KG1 (cell line): ENCODE results near the gene BMF.
A peak's percentile ranks its signal among the peaks of the same experiment; 100 is the strongest.
"Not testable (repeated sequence)": the region's sequence is repeated elsewhere in the genome, so short reads cannot be mapped to it uniquely, and the experiment has no call there.

Experiments used
- DNase-seq: peaks from one replicate; lab custom pipeline; 2025; lab: John Stamatoyannopoulos, UW

The BMF gene

DNA sequence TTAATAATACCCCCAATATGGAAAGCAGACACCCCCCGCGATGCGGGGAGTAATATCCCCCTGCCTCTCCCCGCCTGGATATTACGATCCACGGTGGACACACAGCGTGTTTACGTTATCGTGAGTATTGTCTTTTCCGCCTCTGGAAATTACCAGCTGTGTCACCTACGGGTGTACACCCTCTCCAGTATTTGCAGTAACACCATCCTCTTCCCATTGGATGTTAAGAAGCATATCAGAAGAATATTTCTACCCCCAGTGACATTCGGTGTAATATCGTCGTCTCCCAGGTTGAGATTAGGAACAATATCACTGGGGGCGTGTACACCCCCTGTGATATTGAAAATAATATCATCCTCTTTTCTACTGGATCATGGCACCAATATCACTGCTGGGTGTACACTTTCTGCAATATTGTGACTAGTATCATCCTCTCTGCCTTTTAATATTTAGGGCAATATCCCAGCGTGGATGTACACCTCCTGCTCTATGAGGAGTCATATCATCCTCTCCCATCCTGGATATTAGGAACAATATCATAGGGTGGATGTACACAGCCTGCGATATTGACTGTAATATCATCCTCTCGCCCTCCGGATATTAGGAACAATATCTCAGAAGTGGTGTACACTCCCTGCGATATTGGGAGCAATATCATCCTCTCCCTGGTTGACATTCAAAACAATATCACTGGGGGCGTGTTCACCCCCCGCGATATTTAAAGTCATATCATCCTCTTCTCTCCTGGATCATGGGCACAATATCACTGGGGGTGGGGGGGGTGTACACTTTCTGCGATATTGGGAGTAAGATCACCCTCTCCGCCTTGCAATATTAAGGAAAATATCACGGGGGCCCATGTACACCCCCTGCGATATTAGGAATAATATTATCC is 20.3 kb upstream of the BMF start:
- DNase-seq: no peak

DNA sequence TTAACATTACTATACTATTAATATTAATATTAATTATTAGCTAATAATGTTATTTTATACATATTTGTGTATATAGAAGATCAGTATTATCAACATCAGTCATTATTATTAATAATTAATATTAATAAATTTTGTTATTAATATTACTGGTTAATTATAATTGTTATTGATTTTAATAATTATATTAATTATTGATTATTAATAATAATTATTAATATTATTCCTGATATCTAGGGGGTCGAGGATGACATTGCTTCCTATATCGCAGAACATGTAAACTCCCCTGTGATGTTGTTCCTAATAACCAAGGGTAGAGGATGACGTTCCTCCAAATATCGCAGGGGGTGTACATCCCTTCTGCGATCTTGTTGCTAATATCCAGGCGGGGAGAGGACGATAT is 17.3 kb upstream of the BMF start:
- no peak for DNase-seq

DNA sequence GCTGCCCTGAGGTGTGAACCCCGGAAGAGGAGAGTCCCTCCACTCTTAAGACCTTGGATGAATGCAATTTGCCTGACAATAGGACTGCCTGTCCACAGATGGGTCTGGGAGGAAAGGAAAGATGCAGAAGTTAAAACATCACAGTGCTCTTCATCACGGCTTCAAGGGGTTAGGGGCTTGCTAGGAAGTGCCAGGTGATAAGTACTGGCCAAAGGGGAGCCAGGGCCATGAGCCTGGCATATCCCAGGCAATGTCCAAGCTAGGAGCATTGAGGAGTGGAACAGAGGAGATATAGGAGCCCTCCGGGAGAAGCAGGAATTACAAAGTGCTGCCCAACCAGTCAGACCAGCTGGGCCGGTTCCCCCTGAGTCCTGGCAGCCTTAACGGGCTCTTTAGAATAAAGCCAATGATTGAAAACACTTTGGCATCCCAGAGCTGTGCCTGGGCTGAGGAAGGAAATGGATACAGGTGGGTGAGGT is 16.2 kb upstream of the BMF start:
- not testable (repeated sequence) for DNase-seq

DNA sequence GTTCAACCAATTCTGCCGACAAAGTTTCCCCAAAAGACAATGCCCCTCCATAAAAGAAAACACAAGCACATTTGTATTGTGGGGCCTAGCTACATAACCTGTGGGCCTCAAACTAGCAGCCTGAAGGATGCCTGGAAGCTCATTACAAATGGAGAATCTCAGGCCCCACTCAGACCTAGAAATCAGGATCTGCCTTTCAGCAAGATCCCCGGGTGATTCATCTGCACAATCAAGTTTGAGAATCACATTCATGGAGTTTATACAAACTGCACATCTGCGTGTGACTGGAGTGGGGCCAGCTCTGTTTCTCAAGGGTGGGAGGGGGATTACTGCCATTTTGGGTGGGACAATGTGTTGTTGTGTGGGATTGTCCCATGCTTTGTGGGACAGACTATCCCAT is 15.7 kb upstream of the BMF start:
- not testable (repeated sequence) for DNase-seq

DNA sequence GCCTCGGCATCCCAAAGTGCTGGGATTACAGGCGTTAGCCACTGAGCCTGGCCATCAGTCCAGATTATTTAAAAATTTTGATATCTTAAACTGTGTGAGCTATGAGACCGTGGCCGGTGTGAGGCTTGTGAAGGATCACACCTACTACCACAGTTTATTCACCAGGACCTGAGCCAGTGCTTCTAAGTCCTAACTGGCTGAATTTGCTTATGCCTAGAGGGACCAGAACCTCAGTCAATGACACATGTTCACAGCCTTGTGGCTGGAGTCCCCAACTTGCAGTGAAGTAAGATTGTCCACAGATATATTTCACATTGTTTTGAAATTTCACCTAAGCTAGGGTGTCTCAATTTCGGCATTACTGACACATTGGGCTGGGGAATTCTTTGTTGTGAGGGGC is 15.2 kb upstream of the BMF start:
- DNase-seq: not testable (repeated sequence)

DNA sequence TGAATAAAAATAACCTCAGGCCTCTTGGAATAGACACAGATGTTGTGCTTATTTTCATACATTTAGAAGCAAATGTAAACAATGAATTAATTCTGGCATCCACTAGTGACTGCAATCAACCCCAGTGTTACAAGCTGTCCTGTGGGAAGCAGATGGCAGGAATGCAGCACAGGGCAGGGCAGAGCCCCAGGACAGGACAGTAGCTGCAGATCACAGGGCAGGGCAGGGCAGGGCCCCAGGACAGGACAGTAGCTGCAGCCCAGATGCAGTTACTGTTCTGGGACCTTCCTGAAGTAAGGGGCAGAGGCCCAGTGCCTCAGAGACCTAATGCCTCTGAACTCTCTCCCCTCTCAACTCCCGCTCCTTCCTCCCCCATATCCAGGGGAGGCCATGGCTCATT is 14.3 kb upstream of the BMF start:
- not testable (repeated sequence) for DNase-seq

DNA sequence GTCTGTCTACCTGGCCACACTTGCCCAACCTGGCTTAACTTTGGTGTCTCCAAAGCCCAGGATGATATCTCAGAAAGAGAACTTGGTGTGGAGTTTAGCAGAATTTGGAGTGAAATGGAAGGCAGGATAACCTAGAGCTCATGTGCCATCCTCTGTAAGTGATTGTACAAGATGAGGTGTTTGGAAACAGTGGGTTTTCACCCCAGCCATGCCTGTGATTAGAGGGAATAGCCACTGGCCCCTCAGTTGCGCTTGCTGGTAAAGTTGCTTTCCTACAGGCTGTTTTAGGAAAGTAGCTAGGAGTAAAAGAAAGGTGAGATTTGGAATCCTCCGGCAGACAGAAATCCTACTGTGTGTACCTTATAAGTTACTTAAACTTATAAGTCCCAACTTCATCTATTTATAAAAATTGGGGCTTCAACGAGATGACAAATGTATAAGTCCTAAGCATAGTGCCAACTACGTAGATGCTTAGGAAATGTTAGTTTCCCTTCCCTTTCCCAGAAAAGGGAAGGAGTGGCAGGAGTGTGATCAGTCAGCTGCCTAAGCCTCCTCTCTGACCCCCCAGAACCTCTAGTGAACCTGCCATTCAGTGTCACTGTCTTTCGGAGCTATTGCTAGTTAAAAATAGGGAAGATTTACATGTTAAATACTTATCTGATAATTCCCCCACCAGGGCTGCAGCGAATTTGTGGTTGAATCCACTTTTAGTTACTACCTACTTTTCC is 13.4 kb upstream of the BMF start:
- DNase-seq: no peak

DNA sequence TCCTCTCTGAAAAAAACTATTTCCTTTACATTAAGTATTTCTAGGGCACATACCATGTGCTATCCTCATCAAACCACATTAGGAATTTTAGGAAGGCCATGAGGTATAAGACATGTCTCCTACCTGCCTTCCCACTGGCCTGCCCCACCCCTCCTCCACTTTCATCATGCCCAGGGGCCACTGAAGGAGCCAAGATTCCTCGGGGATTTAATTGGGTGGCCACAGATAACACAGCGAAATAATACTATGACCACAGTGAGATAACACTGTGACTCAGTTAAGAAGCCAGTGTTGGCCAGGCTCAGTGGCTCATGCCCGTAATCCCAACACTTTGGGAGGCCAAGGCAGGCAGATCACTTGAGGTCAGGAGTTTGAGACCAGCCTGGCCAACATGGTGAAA is 9.8 kb upstream of the BMF start:
- no peak for DNase-seq

DNA sequence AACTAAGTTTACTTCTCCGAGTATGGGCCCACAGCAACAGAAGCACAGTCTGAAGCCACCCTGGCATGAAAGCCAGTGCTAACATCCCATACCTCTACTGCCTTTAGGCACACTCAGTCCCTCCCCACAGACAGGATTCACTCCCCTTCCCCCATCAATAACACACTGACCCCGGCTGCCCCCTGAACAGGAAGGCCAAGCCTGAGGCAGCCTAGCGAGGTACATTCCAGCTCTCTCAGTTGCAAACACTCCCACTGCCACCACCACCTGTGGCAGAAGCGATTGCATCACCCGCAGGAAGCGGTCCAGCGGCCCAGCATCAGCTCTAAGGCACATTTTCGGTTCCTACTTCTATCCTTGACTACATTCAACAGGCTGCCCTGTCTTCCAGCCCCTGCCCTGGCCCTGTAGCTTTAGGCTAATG is 7.0 kb upstream of the BMF start:
- peak; percentile 77 for DNase-seq

DNA sequence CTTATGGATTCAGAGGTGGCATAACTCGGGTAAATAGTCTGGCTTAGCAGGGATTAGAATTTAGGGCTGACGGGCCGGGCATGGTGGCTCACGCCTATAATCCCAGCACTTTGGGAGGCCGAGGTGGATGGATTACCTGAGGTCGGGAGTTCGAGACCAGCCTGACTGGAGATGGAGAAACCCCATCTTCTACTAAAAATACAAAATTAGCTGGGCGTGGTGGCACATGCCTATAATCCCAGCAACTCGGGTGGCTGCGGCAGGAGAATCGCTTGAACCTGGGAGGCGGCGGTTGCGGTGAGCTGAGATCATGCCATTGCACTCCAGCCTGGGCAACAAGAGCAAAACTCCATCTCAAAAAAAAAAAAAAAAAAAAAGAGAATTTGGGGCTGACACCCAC is 6.4 kb upstream of the BMF start:
- DNase-seq: not testable (repeated sequence)

DNA sequence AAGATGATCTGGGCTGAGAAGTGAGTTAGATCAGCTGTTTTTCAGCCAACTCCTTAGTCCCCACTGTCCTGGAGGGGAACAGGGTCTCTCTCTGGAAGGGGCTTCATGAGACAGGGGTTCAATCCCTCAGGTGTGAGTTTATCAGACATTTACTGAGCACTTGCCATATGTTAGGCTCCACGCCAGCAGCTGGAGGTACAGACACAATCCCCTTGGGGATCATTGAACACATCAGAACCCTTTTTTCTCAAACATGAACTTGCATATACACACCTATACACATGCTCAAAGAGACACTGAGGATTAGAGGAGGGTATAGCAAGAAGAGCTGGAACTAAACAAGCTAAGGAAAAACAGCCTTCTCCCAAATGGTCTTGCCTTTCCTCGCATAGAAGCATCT is 5.5 kb upstream of the BMF start:
- no peak for DNase-seq

DNA sequence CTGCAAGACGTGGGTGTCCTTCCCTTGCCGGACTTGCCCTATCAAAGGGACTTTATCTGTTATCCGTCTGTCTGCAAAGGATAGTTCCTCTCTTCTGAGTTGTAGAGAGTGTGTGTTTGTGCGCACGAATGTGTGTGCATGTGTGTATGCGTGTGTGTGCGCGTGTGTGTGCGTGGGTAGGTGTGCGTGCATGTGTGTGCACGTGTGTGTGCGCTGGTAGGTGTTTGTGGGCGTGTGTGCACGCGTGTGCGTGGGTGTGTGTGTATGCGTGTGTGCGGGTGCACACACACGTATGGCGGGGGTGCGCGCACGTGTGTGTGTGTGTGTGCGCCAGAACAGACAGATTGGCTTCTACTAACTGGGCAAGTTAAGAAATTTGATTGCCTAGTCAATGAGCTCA is 4.1 kb upstream of the BMF start:
- DNase-seq: no peak

DNA sequence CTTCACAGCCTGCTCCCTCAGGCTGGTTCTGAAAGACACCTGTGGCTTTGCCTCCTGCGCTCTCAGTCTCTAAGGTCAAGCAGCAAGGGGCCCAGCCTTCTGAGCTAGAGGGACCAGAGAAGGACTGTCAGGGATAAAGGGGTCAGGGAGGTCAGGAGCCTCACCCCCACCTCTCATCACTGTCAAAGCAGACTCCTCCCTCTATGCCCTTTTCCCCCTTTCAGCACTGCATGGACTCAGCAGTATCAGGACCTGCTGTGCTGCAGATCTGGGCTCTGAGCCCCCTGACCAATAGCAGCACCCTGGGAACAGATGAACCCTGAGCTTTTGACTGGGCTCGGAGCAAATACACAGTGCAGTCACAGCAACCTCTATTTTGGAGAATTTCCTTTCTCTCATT is 3.2 kb upstream of the BMF start:
- no peak for DNase-seq

DNA sequence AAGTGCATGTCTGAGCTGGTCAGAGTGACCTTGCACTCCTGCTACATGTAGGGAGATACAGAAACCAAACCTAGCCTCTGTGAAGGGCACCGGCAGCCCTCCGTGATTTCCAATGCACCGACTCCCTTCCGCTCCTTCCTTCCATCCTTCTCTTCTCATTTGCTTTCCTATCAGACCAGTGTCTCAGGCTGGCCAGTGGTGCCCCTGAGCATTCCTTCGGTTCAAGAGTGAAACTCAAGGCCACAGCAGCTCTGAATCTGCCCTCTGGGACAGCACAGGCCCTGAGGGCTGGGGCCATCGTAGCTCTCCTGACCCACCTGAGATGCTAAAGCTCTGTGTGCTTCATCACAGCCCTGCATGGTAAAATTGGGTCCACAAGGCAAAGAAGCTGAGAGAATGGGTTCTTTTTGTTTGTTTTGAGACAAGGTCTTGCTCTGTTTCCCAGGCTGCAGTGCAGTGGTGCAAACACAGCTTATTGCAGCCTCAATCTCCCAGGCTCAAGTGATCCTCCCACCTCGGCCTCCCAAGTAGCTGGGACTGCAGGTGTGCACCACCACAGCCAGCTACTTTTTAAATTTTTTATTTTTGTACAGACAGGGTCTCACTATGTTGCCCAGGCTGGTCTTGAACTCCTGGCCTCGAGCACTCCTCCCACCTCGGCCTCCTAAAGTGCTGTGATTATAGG is 2.3 kb upstream of the BMF start:
- no peak for DNase-seq

DNA sequence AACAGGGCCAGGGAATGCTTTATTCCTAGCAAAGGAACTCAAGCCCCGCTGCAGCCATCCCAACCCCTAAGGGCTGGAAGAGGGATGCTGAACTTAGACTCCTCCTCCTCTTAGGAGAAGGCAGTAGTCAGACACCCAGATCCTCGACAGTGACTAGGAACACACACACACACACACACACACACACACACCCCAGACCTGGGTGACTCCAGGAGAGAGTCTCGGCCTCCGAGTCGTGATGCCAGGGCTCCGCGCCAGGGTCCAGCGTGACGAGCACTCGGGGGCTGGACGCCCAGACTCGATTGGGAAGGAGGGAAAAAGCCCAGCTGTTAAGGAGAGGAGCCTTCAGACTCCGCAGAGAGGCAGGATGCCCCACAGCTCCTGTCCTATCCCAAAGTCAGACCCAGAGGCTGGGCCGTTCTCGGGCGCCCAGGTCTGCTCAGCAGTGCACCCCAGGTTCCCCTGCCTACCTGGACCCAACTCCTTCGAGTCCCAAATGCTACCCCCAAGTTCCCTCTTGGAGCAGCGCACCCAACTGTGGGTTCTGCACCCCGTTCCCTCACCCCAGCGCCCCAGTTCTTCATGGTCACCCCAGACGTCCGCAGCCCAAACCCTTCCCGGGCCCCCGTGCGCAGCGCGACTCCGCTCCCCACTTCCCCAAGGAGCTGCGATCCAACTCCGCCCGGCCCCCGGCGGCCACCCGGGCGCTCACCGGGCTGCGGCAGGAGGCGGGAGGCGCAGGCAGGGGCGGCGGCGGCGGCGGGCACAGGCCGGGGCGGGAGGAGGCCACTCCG is 421 bp downstream of the BMF start:
- DNase-seq: no peak

DNA sequence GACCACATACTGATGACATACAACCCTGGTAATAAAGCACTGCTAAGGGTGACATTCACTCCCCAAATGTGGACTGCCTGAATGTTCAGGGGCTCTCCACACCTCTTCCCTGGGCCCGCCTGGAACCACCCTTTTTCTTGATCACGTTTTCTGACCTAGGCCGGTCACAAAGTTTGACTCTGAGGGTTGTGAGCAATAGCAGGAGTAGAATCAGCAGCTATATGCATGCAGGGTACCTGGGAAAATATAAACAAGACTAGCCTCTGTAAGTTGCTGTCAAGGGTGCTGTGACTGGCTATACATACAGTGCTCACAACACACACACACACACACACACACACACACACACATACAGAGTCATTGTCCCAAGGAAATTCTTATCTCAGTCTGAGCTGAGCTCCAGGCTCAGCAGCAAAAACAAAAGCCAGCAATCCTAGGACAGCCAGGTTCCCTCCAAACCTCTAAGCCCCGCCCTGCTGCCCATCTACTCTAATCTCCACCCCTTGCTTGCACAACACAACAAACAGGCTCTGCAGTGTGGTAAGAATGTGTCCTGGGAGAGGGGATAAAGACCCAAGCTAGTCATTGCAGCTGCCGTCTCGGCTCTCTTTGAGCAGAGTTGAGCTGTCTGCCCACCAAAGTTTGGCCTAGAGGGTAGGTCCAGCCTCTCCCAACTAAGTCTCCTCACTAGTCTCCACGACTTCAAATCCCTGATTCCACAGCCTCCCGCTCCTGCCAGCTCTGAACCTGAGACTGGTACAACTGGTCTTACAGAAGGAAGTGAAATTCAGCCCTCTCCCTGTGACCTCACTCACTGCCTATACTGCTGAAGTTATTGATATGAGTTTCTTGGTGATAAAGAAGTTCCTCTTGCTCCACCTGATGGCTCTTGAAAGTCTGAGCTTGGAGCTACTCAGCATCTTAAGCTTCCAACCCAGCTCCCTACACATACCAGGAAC is 2.2 kb downstream of the BMF start:
- no peak for DNase-seq

DNA sequence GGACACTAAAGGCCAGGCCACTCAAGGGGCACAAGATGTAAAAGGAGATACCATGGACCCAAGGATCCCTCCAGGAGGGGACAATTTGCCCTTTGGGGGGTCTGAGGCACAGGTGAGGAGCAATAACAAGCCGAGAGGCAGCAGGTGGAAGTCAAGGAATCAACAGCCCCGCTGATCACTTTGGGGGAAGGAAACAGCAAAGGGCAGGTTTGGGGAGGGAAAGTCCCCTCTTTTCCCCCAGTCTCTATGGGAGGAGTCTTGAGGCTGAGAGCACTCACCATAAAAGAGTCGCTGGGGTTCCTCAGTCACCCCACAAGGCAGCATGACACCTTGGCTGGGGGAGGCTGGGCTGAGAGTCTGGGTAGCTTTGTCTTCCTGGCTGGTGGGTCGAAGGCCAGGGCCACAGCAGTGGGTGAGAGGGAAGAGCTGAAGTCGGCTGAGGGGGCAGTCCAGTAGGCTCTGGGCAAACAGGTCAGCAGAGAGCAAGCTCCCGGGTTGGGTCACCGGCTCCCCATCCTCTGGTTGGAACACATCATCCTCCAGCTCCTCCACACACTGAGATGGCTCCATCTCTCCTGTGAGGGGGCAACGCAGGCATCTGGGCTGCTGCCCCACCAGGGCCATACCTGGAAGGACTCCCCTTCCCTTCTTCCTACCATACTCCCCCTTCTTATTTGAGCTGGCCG is 3.0 kb downstream of the BMF start:
- DNase-seq: no peak

DNA sequence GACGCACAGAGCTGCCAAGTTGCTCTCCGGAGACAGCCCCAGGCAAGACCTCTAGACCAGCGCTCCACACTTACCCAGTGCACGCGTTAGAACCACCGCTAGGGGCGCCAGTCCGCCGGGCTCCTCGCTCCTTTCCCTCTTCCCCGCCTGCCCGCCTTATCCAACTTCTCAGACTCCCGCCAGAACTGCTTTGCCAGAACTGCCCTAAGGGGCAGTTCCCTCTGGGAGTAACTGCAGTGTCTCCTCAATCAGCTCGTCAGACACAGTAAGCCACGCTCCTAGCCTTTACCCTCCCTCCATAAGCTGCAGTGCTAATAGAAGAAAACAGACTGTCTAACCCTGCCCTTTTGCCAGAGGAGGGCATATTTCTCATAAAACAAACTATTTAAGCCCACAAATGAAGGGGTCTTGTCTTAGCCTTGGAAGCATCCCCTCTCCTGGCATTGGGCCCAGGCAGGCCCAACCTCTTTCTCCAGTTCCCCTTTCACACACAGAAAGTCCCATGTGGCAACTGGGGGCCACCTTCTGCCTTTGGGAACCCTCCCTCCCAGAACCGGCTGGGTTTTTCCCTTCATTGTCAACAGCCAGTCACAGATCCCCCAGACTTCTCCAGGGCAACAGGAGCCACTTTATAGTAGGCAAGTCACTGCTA is 3.7 kb downstream of the BMF start:
- peak; percentile 58 for DNase-seq

DNA sequence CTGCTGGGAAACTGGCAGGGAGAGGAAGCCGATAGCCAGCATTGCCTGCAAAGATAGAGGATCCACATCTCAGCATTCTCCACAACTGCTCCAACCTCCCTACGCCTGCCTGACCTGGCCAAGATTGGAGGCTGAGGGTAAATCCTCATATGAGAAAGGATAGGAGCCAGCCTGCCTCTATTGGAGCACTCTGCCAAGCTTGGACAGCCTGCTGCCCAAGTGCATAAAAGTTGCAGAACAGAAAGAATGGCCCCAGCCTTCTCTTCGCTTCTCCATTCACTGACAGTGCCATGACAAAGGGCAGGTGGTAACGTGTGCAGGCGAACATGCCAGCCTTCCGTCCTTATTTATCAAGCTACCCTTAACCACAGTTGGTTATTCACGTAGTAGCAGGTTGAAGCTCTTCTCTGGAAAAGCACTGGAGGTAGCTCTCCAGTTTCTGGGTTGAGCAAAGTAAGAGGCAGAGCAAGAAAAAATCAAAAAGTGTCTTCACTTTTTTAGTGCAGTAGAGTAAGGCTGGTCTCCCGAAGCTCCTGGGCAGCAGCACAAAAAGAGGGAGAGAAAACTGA is 4.3 kb downstream of the BMF start:
- DNase-seq: no peak
